HepG2 (cell line): Measurements from ENCODE around the gene NARF. TPM values are rescaled to one million over a fixed set of nuclear protein-coding genes. Genes with fewer than 3 reads are reported as not detected.

Experiments
- ARID2 ChIP-seq: sonication (generic); formaldehyde crosslinking; IDR thresholded peaks from 2 replicates; pipeline ENCODE4 v1.8.1; 2022; ENCODE audit warnings: mild to moderate bottlenecking, missing genetic modification reagents, borderline replicate concordance
- DPF2 ChIP-seq: sonication (generic); formaldehyde crosslinking; IDR thresholded peaks from 2 replicates; pipeline ENCODE4 v1.4.0; 2020; ENCODE audit warnings: mild to moderate bottlenecking, low read depth, missing genetic modification reagents, borderline replicate concordance
- GABPB1 ChIP-seq: IDR thresholded peaks from 2 replicates; pipeline ENCODE4 v1.6.1; 2016; ENCODE audit warnings: mild to moderate bottlenecking, missing genetic modification reagents, moderate library complexity, missing compliant biosample characterization
- POLR2A ChIP-seq, 2 experiments: IDR thresholded peaks; 2 replicates each; pipeline ENCODE4 v1.6.1; 2011; ENCODE audit warnings: low read depth in 2 of 2, low read length in 2 of 2, mild to moderate bottlenecking in 1 of 2, moderate library complexity in 1 of 2; ENCODE audit not compliant: insufficient read depth in 1 of 2
- ZNF598 ChIP-seq: sonication (generic); formaldehyde crosslinking; IDR thresholded peaks from 2 replicates; pipeline ENCODE4 v1.5.1; 2020; ENCODE audit warnings: mild to moderate bottlenecking, missing genetic modification reagents, borderline replicate concordance
- ZSCAN29 ChIP-seq: sonication (generic); formaldehyde crosslinking; conservative IDR thresholded peaks from 2 replicates; pipeline ENCODE4 v1.4.0; 2020; ENCODE audit warnings: mild to moderate bottlenecking, missing genetic modification reagents
- polyA plus RNA-seq, 8 experiments: library from polyadenylated mRNA; depleted of rRNA in 3 of 8; stranded (reverse) in 7 of 8; unstranded in 1 of 8; fragments of >200 nt; fragmentation: Illumina TruSeq in 4 of 8; extraction: Trizol in 4 of 8; gene quantifications; 2 replicates each; pipeline versions ENCODE4 v1.2.1 to v1.2.3, GENCODE V29; 2011 to 2016; ENCODE audit warnings: low read depth in 4 of 8, missing spikeins in 1 of 8, mixed read lengths in 1 of 8; ENCODE audit not compliant: insufficient read depth in 1 of 8
- total RNA-seq, 5 experiments: library from RNA; depleted of rRNA; stranded (reverse); fragments of >200 nt; fragmentation: Illumina TruSeq; extraction: Trizol; gene quantifications; 2 replicates each; pipeline ENCODE4 v1.2.3, GENCODE V29; 2016; ENCODE audit warnings: low read depth in 1 of 5
- TF ChIP-seq, protein P1 (sequence below): sonication (generic); formaldehyde crosslinking; IDR thresholded peaks from 2 replicates; pipeline ENCODE4 v1.8.0; 2022; ENCODE audit warnings: missing genetic modification reagents, mild to moderate bottlenecking, borderline replicate concordance
- TF ChIP-seq, protein P2 (sequence below): sonication (generic); formaldehyde crosslinking; IDR thresholded peaks from 2 replicates; pipeline ENCODE4 v1.5.0; 2020; ENCODE audit warnings: mild to moderate bottlenecking, missing genetic modification reagents, borderline replicate concordance
- TF ChIP-seq, protein P3 (sequence below): sonication (generic); formaldehyde crosslinking; IDR thresholded peaks from 2 replicates; pipeline ENCODE4 v1.5.0; 2020; ENCODE audit warnings: mild to moderate bottlenecking, missing genetic modification reagents
- TF ChIP-seq, protein P4 (sequence below): sonication (generic); formaldehyde crosslinking; IDR thresholded peaks from 2 replicates; pipeline ENCODE4 v1.4.0; 2020; ENCODE audit warnings: missing genetic modification reagents
- TF ChIP-seq, protein P5 (sequence below): sonication (generic); formaldehyde crosslinking; IDR thresholded peaks from 2 replicates; pipeline ENCODE4 v1.4.0; 2020; ENCODE audit warnings: low read depth, mild to moderate bottlenecking, missing genetic modification reagents
- TF ChIP-seq, protein P6 (sequence below): sonication (generic); formaldehyde crosslinking; IDR thresholded peaks from 2 replicates; pipeline ENCODE4 v1.5.0; 2020; ENCODE audit warnings: missing genetic modification reagents
- TF ChIP-seq, protein P7 (sequence below), 2 experiments: IDR thresholded peaks; 2 replicates each; pipeline ENCODE4 v1.6.1; 2011 to 2012; ENCODE audit warnings: low read length in 2 of 2, borderline replicate concordance in 1 of 2, low read depth in 1 of 2, mild to moderate bottlenecking in 1 of 2, moderate library complexity in 1 of 2

NARF gene
- total and polyA plus RNA-seq, 2 of the 13 experiments (the other 11 are each of a cell fraction or from before 2014, with no cell fraction given), result 61.1 to 144 TPM

DNA sequence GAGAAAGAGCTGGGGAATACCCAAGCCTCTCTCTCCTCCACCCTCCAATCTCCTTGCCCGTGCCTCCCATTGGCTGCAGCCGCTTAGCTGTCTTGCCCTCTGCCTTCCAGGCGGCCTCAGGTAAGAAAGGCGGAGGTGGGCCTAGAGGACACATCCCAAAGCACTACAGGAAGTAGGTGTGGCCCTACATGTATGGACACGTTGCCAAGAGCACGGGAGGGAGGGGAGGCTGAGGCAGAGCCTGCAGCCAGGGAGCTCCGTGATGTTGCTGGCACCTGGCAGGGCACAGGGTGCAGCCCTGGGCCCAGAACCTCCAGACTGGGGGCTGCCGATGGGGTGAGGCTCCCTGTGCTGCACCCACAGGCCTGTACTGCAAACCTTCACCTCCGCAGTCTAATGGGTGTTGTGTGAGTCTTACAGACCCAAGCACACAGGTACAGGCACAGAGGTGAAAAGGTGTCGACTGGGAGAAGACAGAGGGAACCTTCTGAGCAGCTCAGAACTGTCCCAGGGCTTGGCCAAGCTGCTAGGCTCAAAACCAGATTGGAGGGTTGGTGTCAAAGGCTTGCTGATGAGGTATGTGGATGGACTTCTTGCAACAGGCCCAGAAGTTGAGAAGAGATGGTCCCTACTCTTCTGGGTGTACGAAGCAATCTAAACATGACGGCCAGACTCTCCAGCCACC is 37.4 kb downstream of the NARF start (continued):
- TF ChIP-seq, protein P1, sequence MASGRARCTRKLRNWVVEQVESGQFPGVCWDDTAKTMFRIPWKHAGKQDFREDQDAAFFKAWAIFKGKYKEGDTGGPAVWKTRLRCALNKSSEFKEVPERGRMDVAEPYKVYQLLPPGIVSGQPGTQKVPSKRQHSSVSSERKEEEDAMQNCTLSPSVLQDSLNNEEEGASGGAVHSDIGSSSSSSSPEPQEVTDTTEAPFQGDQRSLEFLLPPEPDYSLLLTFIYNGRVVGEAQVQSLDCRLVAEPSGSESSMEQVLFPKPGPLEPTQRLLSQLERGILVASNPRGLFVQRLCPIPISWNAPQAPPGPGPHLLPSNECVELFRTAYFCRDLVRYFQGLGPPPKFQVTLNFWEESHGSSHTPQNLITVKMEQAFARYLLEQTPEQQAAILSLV (CRISPR knock-in tag), result 0 out of 2 replicates have a peak, but pooled peaks have one; percentile 62
- TF ChIP-seq ZNF598 (CRISPR knock-in tag) (0 out of 2 replicates have a peak, but pooled peaks have one; percentile 22), GABPB1 (peak; percentile 49; the same call in 1 of the 2 replicates), ZSCAN29 (CRISPR knock-in tag) (0 out of 2 replicates have a peak, but pooled peaks have one; percentile 69), POLR2A (IDR thresholded peaks at IDR 0.05; ENCODE audit: insufficient read depth in 1 of 2, low read depth in 2 of 2, low read length in 2 of 2) (0 out of 4 replicates have a peak, but pooled peaks have one; percentile 33 to 36), DPF2 (CRISPR knock-in tag) (0 out of 2 replicates have a peak, but pooled peaks have one; percentile 23), ARID2 (CRISPR knock-in tag) (no peak)
- TF ChIP-seq, protein P2, sequence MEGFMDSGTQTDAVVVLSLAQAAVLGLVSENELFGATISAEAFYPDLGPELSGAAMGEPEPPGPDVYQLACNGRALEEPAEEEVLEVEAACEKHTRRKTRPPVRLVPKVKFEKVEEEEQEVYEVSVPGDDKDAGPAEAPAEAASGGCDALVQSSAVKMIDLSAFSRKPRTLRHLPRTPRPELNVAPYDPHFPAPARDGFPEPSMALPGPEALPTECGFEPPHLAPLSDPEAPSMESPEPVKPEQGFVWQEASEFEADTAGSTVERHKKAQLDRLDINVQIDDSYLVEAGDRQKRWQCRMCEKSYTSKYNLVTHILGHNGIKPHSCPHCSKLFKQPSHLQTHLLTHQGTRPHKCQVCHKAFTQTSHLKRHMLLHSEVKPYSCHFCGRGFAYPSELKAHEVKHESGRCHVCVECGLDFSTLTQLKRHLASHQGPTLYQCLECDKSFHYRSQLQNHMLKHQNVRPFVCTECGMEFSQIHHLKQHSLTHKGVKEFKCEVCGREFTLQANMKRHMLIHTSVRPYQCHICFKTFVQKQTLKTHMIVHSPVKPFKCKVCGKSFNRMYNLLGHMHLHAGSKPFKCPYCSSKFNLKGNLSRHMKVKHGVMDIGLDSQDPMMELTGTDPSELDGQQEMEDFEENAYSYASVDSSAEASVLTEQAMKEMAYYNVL (CRISPR knock-in tag), result no peak
- TF ChIP-seq, protein P3, sequence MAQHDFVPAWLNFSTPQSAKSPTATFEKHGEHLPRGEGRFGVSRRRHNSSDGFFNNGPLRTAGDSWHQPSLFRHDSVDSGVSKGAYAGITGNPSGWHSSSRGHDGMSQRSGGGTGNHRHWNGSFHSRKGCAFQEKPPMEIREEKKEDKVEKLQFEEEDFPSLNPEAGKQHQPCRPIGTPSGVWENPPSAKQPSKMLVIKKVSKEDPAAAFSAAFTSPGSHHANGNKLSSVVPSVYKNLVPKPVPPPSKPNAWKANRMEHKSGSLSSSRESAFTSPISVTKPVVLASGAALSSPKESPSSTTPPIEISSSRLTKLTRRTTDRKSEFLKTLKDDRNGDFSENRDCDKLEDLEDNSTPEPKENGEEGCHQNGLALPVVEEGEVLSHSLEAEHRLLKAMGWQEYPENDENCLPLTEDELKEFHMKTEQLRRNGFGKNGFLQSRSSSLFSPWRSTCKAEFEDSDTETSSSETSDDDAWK, result no peak
- TF ChIP-seq, protein P4, sequence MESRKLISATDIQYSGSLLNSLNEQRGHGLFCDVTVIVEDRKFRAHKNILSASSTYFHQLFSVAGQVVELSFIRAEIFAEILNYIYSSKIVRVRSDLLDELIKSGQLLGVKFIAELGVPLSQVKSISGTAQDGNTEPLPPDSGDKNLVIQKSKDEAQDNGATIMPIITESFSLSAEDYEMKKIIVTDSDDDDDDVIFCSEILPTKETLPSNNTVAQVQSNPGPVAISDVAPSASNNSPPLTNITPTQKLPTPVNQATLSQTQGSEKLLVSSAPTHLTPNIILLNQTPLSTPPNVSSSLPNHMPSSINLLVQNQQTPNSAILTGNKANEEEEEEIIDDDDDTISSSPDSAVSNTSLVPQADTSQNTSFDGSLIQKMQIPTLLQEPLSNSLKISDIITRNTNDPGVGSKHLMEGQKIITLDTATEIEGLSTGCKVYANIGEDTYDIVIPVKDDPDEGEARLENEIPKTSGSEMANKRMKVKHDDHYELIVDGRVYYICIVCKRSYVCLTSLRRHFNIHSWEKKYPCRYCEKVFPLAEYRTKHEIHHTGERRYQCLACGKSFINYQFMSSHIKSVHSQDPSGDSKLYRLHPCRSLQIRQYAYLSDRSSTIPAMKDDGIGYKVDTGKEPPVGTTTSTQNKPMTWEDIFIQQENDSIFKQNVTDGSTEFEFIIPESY (CRISPR knock-in tag), result peak; percentile 35; the same call in 1 of the 2 replicates
- TF ChIP-seq, protein P5, sequence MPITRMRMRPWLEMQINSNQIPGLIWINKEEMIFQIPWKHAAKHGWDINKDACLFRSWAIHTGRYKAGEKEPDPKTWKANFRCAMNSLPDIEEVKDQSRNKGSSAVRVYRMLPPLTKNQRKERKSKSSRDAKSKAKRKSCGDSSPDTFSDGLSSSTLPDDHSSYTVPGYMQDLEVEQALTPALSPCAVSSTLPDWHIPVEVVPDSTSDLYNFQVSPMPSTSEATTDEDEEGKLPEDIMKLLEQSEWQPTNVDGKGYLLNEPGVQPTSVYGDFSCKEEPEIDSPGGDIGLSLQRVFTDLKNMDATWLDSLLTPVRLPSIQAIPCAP, result peak; percentile 45; the same call in 1 of the 2 replicates
- TF ChIP-seq, protein P6, sequence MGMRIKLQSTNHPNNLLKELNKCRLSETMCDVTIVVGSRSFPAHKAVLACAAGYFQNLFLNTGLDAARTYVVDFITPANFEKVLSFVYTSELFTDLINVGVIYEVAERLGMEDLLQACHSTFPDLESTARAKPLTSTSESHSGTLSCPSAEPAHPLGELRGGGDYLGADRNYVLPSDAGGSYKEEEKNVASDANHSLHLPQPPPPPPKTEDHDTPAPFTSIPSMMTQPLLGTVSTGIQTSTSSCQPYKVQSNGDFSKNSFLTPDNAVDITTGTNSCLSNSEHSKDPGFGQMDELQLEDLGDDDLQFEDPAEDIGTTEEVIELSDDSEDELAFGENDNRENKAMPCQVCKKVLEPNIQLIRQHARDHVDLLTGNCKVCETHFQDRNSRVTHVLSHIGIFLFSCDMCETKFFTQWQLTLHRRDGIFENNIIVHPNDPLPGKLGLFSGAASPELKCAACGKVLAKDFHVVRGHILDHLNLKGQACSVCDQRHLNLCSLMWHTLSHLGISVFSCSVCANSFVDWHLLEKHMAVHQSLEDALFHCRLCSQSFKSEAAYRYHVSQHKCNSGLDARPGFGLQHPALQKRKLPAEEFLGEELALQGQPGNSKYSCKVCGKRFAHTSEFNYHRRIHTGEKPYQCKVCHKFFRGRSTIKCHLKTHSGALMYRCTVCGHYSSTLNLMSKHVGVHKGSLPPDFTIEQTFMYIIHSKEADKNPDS (CRISPR knock-in tag), result 0 out of 2 replicates have a peak, but pooled peaks have one; percentile 32
- TF ChIP-seq, protein P7, sequence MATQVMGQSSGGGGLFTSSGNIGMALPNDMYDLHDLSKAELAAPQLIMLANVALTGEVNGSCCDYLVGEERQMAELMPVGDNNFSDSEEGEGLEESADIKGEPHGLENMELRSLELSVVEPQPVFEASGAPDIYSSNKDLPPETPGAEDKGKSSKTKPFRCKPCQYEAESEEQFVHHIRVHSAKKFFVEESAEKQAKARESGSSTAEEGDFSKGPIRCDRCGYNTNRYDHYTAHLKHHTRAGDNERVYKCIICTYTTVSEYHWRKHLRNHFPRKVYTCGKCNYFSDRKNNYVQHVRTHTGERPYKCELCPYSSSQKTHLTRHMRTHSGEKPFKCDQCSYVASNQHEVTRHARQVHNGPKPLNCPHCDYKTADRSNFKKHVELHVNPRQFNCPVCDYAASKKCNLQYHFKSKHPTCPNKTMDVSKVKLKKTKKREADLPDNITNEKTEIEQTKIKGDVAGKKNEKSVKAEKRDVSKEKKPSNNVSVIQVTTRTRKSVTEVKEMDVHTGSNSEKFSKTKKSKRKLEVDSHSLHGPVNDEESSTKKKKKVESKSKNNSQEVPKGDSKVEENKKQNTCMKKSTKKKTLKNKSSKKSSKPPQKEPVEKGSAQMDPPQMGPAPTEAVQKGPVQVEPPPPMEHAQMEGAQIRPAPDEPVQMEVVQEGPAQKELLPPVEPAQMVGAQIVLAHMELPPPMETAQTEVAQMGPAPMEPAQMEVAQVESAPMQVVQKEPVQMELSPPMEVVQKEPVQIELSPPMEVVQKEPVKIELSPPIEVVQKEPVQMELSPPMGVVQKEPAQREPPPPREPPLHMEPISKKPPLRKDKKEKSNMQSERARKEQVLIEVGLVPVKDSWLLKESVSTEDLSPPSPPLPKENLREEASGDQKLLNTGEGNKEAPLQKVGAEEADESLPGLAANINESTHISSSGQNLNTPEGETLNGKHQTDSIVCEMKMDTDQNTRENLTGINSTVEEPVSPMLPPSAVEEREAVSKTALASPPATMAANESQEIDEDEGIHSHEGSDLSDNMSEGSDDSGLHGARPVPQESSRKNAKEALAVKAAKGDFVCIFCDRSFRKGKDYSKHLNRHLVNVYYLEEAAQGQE (IDR thresholded peaks at IDR 0.05; ENCODE audit: borderline replicate concordance in 1 of 2, low read depth in 1 of 2, low read length in 2 of 2), result no peak
